ENCODE data around the gene ASTN2.

DNA sequence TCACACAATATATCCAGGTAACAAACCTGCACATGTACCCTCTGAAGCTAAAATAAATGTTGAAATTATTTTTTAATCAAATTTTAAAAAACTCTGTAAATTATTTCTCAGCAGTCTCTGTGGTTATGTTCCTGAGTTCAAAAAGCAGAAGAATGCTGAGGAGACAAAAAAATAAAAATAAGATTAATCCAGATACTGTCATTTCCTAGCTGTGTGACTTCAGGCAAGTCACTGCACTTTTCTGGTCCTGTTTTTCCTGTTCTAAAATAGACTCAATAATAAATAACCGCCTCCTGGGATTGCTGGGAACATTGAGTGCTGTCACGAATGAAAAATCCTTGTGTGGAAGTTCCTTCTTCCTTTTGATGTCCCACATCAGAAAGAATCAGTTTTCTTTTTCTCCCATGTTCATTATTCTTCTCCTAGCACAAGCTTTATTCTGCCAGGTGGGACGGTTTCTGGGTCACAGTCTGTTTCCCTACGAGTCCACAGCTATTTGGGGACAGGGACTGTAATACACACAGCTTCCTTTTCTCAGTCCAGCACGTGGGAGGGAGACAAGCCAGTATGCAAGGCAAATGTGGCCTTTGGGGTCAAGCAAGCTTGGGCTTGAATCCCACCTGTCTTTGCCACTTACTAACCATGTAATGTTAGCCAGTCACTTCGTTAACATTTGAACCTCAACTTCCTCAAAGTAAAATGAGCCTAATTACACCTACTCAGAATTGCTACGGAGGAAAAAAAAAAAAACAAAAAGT, 570.8 kb downstream of the ASTN2 start:
- TF ChIP-seq, protein P1, sequence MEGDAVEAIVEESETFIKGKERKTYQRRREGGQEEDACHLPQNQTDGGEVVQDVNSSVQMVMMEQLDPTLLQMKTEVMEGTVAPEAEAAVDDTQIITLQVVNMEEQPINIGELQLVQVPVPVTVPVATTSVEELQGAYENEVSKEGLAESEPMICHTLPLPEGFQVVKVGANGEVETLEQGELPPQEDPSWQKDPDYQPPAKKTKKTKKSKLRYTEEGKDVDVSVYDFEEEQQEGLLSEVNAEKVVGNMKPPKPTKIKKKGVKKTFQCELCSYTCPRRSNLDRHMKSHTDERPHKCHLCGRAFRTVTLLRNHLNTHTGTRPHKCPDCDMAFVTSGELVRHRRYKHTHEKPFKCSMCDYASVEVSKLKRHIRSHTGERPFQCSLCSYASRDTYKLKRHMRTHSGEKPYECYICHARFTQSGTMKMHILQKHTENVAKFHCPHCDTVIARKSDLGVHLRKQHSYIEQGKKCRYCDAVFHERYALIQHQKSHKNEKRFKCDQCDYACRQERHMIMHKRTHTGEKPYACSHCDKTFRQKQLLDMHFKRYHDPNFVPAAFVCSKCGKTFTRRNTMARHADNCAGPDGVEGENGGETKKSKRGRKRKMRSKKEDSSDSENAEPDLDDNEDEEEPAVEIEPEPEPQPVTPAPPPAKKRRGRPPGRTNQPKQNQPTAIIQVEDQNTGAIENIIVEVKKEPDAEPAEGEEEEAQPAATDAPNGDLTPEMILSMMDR (IDR thresholded peaks at IDR 0.05), result no peak
- TF ChIP-seq POLR2A (IDR thresholded peaks at IDR 0.05), result no peak

Measured in thyroid gland (tissue), 4 donors.